OCI-LY7 (cell line): ENCODE results near the gene HSPA2. TPM values are rescaled to one million over a fixed set of nuclear protein-coding genes. Genes with fewer than 3 reads are reported as not detected.
"Not testable (repeated sequence)": the region's sequence is repeated elsewhere in the genome, so short reads cannot be mapped to it uniquely, and the experiment has no call there.

Experiments used
- BruUV-seq: library from RNA; stranded (reverse); fragments of 400-500 nt; replicated peaks from 2 replicates; lab custom pipeline; 2021; lab: Mats Ljungman, UMichigan
- CTCF ChIA-PET: fragments of 300-600 bp; sonication (Branson Sonifier 250); formaldehyde crosslinking; loops from one replicate; lab custom pipeline; 2022; ENCODE audit warnings: antibody characterized with exemption; ENCODE audit not compliant: unreplicated experiment; lab: Charles Lee
- POLR2A ChIA-PET: fragments of 300-600 bp; sonication (Branson Sonifier 250); formaldehyde crosslinking; loops from one replicate; lab custom pipeline; 2022; ENCODE audit warnings: antibody characterized with exemption; lab: Charles Lee
- DNase-seq: peaks from one replicate; pipeline ENCODE4 v3.0.0-alpha.2; 2015; ENCODE audit warnings: low spot score
- H2AFZ ChIP-seq: fragments of 200-600 bp; sonication (generic), shearing (Covaris generic); 2 replicates; pipeline ENCODE4 v1.6.1; 2014; ENCODE audit warnings: mild to moderate bottlenecking, antibody characterized with exemption, low read length, moderate library complexity
- H3K27ac ChIP-seq: fragments of 200-600 bp; sonication (generic); 2 replicates; pipeline ENCODE4 v1.5.1; 2014; ENCODE audit warnings: mixed run types, low read depth, mild to moderate bottlenecking, moderate library complexity, low read length, inconsistent platforms; ENCODE audit not compliant: poor library complexity, severe bottlenecking
- H3K36me3 ChIP-seq: fragments of 200-600 bp; sonication (generic); 2 replicates; pipeline ENCODE4 v1.6.1; 2014; ENCODE audit warnings: mild to moderate bottlenecking, antibody characterized with exemption, low read length, moderate library complexity, mixed read lengths; ENCODE audit not compliant: insufficient read depth
- H3K4me1 ChIP-seq: fragments of 200-600 bp; sonication (generic); 2 replicates; pipeline ENCODE4 v1.5.1; 2014; ENCODE audit warnings: mild to moderate bottlenecking, low read length; ENCODE audit not compliant: insufficient read depth, poor library complexity, severe bottlenecking
- H3K4me2 ChIP-seq: fragments of 200-600 bp; sonication (generic); 2 replicates; pipeline ENCODE4 v1.6.1; 2014; ENCODE audit warnings: mild to moderate bottlenecking, low read length
- H3K4me3 ChIP-seq: fragments of 200-600 bp; sonication (generic); 2 replicates; pipeline ENCODE4 v1.5.1; 2014; ENCODE audit warnings: mild to moderate bottlenecking, low read depth, low read length; ENCODE audit not compliant: poor library complexity, severe bottlenecking
- H3K79me2 ChIP-seq: fragments of 200-600 bp; sonication (generic); 2 replicates; pipeline ENCODE4 v1.6.1; 2016; ENCODE audit warnings: low read depth, mild to moderate bottlenecking, low read length, moderate library complexity, mixed read lengths; ENCODE audit not compliant: insufficient read depth
- H3K9me2 ChIP-seq: fragments of 200-600 bp; sonication (generic); 2 replicates; pipeline ENCODE4 v1.6.1; 2016; ENCODE audit warnings: mild to moderate bottlenecking, low read length, mixed read lengths; ENCODE audit not compliant: insufficient read depth
- H3K9me3 ChIP-seq: fragments of 200-600 bp; sonication (generic); 2 replicates; pipeline ENCODE4 v1.6.1; 2014; ENCODE audit warnings: mild to moderate bottlenecking, mixed run types, low read length, mixed read lengths
- H4K20me1 ChIP-seq: fragments of 200-600 bp; sonication (generic); 2 replicates; pipeline ENCODE4 v1.6.1; 2014; ENCODE audit warnings: mild to moderate bottlenecking, antibody characterized with exemption, low read length, moderate library complexity, mixed read lengths; ENCODE audit not compliant: insufficient read depth
- CTCF ChIP-seq: fragments of 200-600 bp; sonication (generic); conservative IDR thresholded peaks from 2 replicates; pipeline ENCODE4 v1.5.1; 2014; ENCODE audit warnings: mild to moderate bottlenecking, antibody characterized with exemption, low read length, moderate library complexity, mixed read lengths
- EZH2phosphoT487 ChIP-seq: fragments of 200-600 bp; sonication (generic); IDR thresholded peaks from 2 replicates; pipeline ENCODE4 v1.6.1; 2018; ENCODE audit warnings: low read depth, borderline replicate concordance, mild to moderate bottlenecking, mixed run types, antibody characterized with exemption, low read length, moderate library complexity, mixed read lengths
- intact Hi-C: fragments of 100-400 bp; cut with micrococcal nuclease; formaldehyde crosslinking; loops from one replicate; pipeline ENCODE4 v1.10.0; 2022; ENCODE audit not compliant: unreplicated experiment
- total RNA-seq, 2 experiments: library from RNA; depleted of rRNA in 1 of 2; stranded (reverse); fragments of >200 nt in 1 of 2; shearing (Covaris generic) in 1 of 2; gene quantifications; 2 replicates each; pipeline ENCODE4 v1.2.3, GENCODE V29; 2014 to 2022

Gene HSPA2
- total RNA-seq, 2 experiments from 2014 or later = 0.36 to 0.54 TPM

- CTCF ChIA-PET = no interaction called here
- BruUV-seq = no TSS peak
- POLR2A ChIA-PET = interaction anchor here (0.7 kb wide), 1 partner anchor 414 kb away, joined by 6 read pairs; no protein-coding TSS in a partner anchor
These were observed 14.0 kb downstream of the HSPA2 start for GRCh38 chr14:64554556-64554955.

GRCh38 chr14:64556526-64556925 lies 16.0 kb downstream of the HSPA2 start:
- Histone ChIP-seq H3K79me2 (no peaks in the 10 kb centered on the region), H4K20me1 (no peaks in the 10 kb centered on the region), H3K27ac (no peak overlapping the region), H2AFZ (no peak overlapping the region), H3K9me3 (no peaks in the 10 kb centered on the region), H3K9me2 (no peaks in the 10 kb centered on the region), H3K36me3 (no peaks in the 10 kb centered on the region), H3K4me1 (no peaks in the 10 kb centered on the region), H3K4me3 (no peak overlapping the region), H3K4me2 (no peak overlapping the region)
- DNase-seq = no peak
- CTCF ChIA-PET = interaction anchor here (0.6 kb wide), 2 partner anchors 24 to 130 kb away, joined by 4 to 8 read pairs; no protein-coding TSS in a partner anchor
- POLR2A ChIA-PET = interaction anchor here (0.6 kb wide), 1 partner anchor 94 kb away, joined by 4 read pairs; no protein-coding TSS in a partner anchor
- intact Hi-C loops = no loop called here
- TF ChIP-seq EZH2phosphoT487 = no peak
- TF ChIP-seq CTCF = no peak
- no TSS peak for BruUV-seq

More at GRCh38 chr14:64554556-64554955, 14.0 kb downstream of the HSPA2 start:
- no peak for TF ChIP-seq CTCF
- no peak for TF ChIP-seq EZH2phosphoT487
- Histone ChIP-seq H3K9me2 (no peaks in the 10 kb centered on the region), H3K36me3 (no peaks in the 10 kb centered on the region), H3K4me1 (no peaks in the 10 kb centered on the region), H4K20me1 (no peaks in the 10 kb centered on the region), H3K9me3 (no peaks in the 10 kb centered on the region), H3K4me2 (no peak overlapping the region), H2AFZ (no peak overlapping the region), H3K27ac (no peak overlapping the region), H3K4me3 (no peak overlapping the region), H3K79me2 (no peaks in the 10 kb centered on the region)
- no peak for DNase-seq
- intact Hi-C loops = no loop called here

GRCh38 chr14:64558216-64558615 lies 17.7 kb downstream of the HSPA2 start:
- H3K4me3 ChIP-seq, H3K79me2 ChIP-seq, BruUV-seq, H2AFZ ChIP-seq, CTCF ChIA-PET, H4K20me1 ChIP-seq, H3K4me2 ChIP-seq, intact Hi-C loops, H3K27ac ChIP-seq, H3K36me3 ChIP-seq, DNase-seq, H3K9me2 ChIP-seq, POLR2A ChIA-PET, H3K4me1 ChIP-seq, H3K9me3 ChIP-seq: not testable (repeated sequence)
